ENCODE data around the gene GNAS. TPM values are rescaled to one million over a fixed set of nuclear protein-coding genes. Genes with fewer than 3 reads are reported as not detected.

The GNAS gene
- total RNA-seq, 1 donor from 2014 or later = 1,173 TPM

DNA sequence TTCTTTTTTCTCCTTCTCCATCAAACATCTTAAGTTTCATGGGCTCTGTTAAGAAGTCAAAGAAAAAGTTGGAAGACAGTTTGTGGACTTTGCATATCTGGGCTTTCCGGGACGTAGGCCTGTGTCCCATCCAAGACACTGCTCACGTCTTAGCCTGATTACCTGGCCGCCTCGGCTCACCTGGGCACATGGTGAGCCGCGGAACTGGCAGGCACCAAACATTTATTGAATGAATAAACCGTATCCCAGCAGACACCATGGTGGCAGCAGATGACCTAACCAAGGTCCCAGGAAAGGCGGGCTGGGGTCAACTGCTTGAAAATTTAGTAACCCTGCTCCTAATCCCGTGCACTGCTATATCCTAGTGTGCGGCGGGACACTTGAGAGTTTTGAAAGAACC is 35.6 kb downstream of the GNAS start:
- no peaks in the 10 kb centered on the region for H3K9me3 Mint-ChIP-seq (ENCODE audit: unreplicated experiment)
- no peaks in the 10 kb centered on the region for H3K27me3 Mint-ChIP-seq (ENCODE audit: unreplicated experiment)
- DNase-seq (ENCODE audit: extremely low spot score, unreplicated experiment) = no peak
- peak overlapping the region; percentile 41 for H3K27ac Mint-ChIP-seq (ENCODE audit: unreplicated experiment)
- TF ChIP-seq, protein P1, sequence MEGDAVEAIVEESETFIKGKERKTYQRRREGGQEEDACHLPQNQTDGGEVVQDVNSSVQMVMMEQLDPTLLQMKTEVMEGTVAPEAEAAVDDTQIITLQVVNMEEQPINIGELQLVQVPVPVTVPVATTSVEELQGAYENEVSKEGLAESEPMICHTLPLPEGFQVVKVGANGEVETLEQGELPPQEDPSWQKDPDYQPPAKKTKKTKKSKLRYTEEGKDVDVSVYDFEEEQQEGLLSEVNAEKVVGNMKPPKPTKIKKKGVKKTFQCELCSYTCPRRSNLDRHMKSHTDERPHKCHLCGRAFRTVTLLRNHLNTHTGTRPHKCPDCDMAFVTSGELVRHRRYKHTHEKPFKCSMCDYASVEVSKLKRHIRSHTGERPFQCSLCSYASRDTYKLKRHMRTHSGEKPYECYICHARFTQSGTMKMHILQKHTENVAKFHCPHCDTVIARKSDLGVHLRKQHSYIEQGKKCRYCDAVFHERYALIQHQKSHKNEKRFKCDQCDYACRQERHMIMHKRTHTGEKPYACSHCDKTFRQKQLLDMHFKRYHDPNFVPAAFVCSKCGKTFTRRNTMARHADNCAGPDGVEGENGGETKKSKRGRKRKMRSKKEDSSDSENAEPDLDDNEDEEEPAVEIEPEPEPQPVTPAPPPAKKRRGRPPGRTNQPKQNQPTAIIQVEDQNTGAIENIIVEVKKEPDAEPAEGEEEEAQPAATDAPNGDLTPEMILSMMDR (IDR thresholded peaks at IDR 0.05) = no peak
- peak overlapping the region; percentile 71 for H3K4me3 Mint-ChIP-seq (ENCODE audit: unreplicated experiment)
- peaks cover 17% of the 10 kb centered on the region for H3K4me1 Mint-ChIP-seq (ENCODE audit: unreplicated experiment)
- H3K36me3 Mint-ChIP-seq (ENCODE audit: unreplicated experiment) = no peaks in the 10 kb centered on the region

DNA sequence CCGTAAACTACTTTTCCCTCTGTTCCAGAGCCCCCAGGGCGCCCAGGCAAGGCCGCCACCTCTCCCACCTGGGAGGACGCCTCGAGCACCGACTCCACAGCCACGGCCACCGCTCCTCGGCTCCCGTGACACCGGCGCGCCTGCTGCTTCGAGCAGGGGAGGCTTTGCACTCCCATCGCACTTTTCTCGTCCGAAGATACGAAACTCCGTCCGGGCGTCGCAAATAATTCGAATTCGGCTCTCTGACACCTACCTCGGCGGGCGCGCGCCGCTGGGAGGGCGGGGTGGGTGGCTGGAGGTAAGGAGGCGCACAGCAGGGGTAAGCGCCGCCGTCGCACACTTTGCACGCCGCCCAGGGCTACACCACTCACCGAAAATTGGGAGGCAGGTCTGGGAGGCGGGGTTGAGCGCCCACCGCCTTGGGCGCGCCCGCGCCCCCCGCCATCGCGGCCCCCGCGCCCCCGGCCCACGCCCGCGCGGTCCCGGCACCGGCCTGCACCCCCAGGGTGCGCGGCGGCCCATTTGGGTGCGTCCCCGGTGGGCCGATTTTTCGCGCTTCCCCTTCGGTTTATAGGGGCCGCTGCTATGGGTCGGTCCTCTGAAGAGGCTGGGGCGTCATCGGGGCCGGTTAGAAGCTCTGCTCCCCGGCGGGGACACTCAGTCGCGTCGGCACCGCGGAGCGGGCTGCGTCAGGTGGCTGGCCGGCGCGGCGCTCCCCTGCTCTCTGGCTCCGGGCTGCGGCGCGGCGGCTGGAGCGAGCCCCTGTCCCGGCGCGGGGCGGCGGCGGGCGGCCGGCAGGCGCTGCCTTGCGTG is 36.2 kb downstream of the GNAS start:
- peak overlapping the region; percentile 41 for H3K27ac Mint-ChIP-seq (ENCODE audit: unreplicated experiment)
- TF ChIP-seq, protein P1 (IDR thresholded peaks at IDR 0.05) = no peak
- peak overlapping the region; percentile 71 for H3K4me3 Mint-ChIP-seq (ENCODE audit: unreplicated experiment)
- DNase-seq (ENCODE audit: extremely low spot score, unreplicated experiment) = peak; percentile 90
- H3K9me3 Mint-ChIP-seq (ENCODE audit: unreplicated experiment) = no peaks in the 10 kb centered on the region
- no peaks in the 10 kb centered on the region for H3K36me3 Mint-ChIP-seq (ENCODE audit: unreplicated experiment)
- no peaks in the 10 kb centered on the region for H3K27me3 Mint-ChIP-seq (ENCODE audit: unreplicated experiment)
- H3K4me1 Mint-ChIP-seq (ENCODE audit: unreplicated experiment) = peaks cover 16% of the 10 kb centered on the region

DNA sequence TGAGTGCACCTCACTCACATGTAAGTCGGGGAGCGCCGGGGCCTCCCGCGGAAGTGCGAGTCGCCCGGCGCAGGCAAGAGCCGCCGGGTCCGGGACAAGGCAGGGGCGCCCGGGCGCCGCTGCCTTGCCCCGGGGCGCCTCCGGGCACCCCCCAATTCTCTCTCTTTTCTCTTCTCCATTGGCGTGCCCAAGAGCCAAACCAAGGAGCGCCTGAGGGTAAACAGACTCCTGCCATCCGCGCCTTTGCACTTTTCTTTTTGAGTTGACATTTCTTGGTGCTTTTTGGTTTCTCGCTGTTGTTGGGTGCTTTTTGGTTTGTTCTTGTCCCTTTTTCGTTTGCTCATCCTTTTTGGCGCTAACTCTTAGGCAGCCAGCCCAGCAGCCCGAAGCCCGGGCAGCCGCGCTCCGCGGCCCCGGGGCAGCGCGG is 36.8 kb downstream of the GNAS start:
- TF ChIP-seq, protein P1 (IDR thresholded peaks at IDR 0.05) = no peak
- Mint-ChIP-seq H3K27ac (ENCODE audit: unreplicated experiment) (peak overlapping the region; percentile 75), H3K4me1 (ENCODE audit: unreplicated experiment) (peaks cover 20% of the 10 kb centered on the region), H3K9me3 (ENCODE audit: unreplicated experiment) (no peaks in the 10 kb centered on the region), H3K4me3 (ENCODE audit: unreplicated experiment) (peak overlapping the region; percentile 83), H3K27me3 (ENCODE audit: unreplicated experiment) (no peaks in the 10 kb centered on the region), H3K36me3 (ENCODE audit: unreplicated experiment) (no peaks in the 10 kb centered on the region)
- DNase-seq (ENCODE audit: extremely low spot score, unreplicated experiment) = no peak

DNA sequence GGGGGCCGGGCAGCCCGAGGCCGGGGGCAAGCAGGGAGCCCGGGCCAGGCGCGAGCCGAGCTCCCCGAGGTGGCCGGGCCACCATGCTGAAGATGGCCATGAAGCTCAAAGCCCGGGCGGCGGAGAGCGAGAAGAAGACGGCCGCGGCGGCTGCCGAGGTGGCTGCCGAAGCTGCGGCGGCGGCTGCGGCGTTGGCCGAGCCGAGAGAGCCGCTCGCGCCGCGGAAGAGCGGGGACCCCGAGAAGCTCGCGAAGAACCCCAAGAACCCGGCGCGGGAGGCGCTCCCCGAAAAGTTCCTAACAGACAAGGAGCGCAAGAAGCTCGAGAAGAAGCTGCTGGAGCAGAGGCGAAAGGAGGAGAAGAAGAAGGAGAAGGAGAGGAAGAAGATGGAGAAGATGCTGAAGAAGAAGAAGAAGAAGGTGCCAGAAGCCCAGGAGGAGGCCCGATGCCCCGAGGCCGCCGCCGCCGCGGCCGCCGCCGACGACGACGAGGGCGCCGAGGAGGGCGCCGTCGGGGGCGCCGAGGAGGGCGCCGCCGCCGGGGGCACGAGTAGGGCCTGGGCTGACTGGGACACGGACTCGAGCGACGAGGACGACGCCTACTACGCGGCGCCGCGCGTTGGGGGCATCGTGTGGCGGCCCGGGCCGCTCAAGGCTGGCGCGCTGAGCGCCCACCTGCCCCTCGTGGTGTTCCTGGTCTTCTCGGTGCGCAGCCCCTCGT is 37.4 kb downstream of the GNAS start:
- H3K4me3 Mint-ChIP-seq (ENCODE audit: unreplicated experiment) = peak overlapping the region; percentile 81
- no peaks in the 10 kb centered on the region for H3K27me3 Mint-ChIP-seq (ENCODE audit: unreplicated experiment)
- H3K27ac Mint-ChIP-seq (ENCODE audit: unreplicated experiment) = peak overlapping the region; percentile 96
- H3K9me3 Mint-ChIP-seq (ENCODE audit: unreplicated experiment) = no peaks in the 10 kb centered on the region
- H3K36me3 Mint-ChIP-seq (ENCODE audit: unreplicated experiment) = no peaks in the 10 kb centered on the region
- TF ChIP-seq, protein P1 (IDR thresholded peaks at IDR 0.05) = no peak
- DNase-seq (ENCODE audit: extremely low spot score, unreplicated experiment) = no peak
- peaks cover 26% of the 10 kb centered on the region for H3K4me1 Mint-ChIP-seq (ENCODE audit: unreplicated experiment)

DNA sequence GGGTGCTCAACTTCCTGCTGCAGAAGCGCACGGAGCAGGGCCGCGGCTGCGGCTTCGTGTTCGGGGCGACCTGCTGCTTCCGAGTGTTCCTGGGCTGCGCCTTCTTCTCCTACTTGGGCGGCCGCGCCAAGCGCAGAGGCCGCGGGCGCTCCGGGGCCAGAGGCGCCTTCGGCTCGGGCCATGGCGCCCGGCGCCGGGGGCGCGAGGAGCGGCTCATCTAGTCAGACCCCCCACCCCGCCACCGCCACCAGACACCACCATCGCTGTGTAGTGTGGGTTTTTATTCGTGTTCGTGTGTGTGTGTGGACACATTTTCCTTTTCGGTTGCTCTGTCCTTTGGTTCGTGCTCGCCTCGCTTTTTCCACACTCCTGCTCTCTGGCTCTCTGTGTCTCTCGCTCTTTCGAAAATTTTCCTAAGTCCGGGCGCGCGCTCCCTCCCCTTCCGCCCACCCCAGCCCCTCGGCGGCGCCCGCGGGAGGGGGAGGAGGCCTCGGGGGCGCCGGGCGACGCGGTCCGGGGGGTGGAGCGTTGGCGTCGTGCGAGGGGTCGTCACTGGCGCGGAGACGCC is 38.1 kb downstream of the GNAS start:
- Mint-ChIP-seq H3K9me3 (ENCODE audit: unreplicated experiment) (no peaks in the 10 kb centered on the region), H3K36me3 (ENCODE audit: unreplicated experiment) (no peaks in the 10 kb centered on the region), H3K4me3 (ENCODE audit: unreplicated experiment) (peak overlapping the region; percentile 79), H3K4me1 (ENCODE audit: unreplicated experiment) (peaks cover 32% of the 10 kb centered on the region), H3K27ac (ENCODE audit: unreplicated experiment) (peak overlapping the region; percentile 96), H3K27me3 (ENCODE audit: unreplicated experiment) (no peaks in the 10 kb centered on the region)
- TF ChIP-seq, protein P1 (IDR thresholded peaks at IDR 0.05) = no peak
- DNase-seq (ENCODE audit: extremely low spot score, unreplicated experiment) = no peak
